ENCODE results near the gene SPON1. TPM values are rescaled to one million over a fixed set of nuclear protein-coding genes. Genes with fewer than 3 reads are reported as not detected.

Gene SPON1
- total RNA-seq, 2 experiments from 2014 or later, result 2.1 to 2.2 TPM

DNA sequence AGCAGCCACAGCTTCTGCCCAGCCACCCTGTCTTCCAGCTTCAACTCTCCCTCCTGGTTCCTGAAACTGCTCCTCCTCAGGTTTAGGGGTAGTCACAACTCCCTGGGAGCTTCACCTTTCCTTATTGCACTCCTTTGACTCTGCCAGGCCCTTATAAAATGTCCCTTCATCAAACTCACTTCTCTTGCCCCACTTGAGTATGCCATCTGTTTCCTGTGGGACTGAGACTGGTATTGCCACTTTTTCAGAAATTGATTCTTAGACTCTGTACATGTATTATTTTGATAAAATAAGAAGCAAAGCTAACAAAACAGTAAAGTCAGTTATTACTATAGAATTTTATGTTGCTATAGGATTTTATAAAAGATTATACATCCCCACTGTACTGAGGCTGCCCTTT, 134.1 kb downstream of the SPON1 start:
- Mint-ChIP-seq H3K36me3 (ENCODE audit: low read depth) (no peaks in the 10 kb centered on the region), H3K27me3 (no peaks in the 10 kb centered on the region), H3K4me3 (no peak overlapping the region), H3K9me3 (no peaks in the 10 kb centered on the region), H3K4me1 (ENCODE audit: low read depth) (peaks cover 8% of the 10 kb centered on the region), H3K27ac (no peak overlapping the region)
- DNase-seq (no peak), ATAC-seq (ENCODE audit: poor library complexity) (no peak)
- TF ChIP-seq, protein P1, sequence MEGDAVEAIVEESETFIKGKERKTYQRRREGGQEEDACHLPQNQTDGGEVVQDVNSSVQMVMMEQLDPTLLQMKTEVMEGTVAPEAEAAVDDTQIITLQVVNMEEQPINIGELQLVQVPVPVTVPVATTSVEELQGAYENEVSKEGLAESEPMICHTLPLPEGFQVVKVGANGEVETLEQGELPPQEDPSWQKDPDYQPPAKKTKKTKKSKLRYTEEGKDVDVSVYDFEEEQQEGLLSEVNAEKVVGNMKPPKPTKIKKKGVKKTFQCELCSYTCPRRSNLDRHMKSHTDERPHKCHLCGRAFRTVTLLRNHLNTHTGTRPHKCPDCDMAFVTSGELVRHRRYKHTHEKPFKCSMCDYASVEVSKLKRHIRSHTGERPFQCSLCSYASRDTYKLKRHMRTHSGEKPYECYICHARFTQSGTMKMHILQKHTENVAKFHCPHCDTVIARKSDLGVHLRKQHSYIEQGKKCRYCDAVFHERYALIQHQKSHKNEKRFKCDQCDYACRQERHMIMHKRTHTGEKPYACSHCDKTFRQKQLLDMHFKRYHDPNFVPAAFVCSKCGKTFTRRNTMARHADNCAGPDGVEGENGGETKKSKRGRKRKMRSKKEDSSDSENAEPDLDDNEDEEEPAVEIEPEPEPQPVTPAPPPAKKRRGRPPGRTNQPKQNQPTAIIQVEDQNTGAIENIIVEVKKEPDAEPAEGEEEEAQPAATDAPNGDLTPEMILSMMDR (IDR thresholded peaks at IDR 0.05), result no peak
- Histone ChIP-seq H3K27ac (ENCODE audit: low read depth in 1 of 2, low read length in 2 of 2) (no peak overlapping the region), H3K27me3 (ENCODE audit: control insufficient read depth in 1 of 2, insufficient read depth in 2 of 2, low read length in 2 of 2) (no peaks in the 10 kb centered on the region), H3K9me3 (ENCODE audit: control insufficient read depth in 1 of 2, insufficient read depth in 1 of 2, low read length in 2 of 2) (no peaks in the 10 kb centered on the region), H3K4me1 (ENCODE audit: insufficient read depth, low read length) (no peaks in the 10 kb centered on the region), H3K36me3 (ENCODE audit: insufficient read depth, low read length) (no peaks in the 10 kb centered on the region), H3K4me3 (ENCODE audit: low read length) (no peak overlapping the region)
- intact Hi-C loops (cut with DNase I, micrococcal nuclease), result no loop called here
- ChIA-PET POLR2A (interaction anchor here (1.8 kb wide), 1 partner anchor 18 kb away, joined by 4 read pairs; no protein-coding TSS in a partner anchor), CTCF (no interaction called here)

DNA sequence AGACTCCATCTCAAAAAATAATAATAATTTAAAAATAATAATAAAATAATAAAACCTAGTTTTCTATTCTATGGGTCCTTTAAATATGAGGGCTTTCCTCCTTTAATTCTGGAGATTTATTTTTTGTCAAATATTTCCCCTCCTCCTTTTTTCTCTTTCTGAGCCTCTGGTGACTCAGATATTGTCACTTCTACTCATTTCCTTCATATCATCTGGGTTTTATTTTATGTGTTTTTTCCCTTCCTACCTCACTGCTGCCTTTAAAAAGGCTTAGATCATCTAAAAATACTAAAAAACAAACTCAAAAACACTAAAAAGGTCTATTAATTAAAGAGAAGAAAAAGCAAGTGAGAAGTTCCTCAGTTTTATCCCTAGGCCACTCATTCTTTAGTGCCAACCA, 138.9 kb downstream of the SPON1 start:
- no peaks in the 10 kb centered on the region for H3K36me3 ChIP-seq (ENCODE audit: insufficient read depth, low read length)
- no peaks in the 10 kb centered on the region for H3K27me3 ChIP-seq (ENCODE audit: control insufficient read depth in 1 of 2, insufficient read depth in 2 of 2, low read length in 2 of 2)
- no peaks in the 10 kb centered on the region for H3K27me3 Mint-ChIP-seq
- ATAC-seq (ENCODE audit: poor library complexity) (no peak), DNase-seq (no peak)
- CTCF ChIA-PET, result no interaction called here
- no peak overlapping the region for H3K4me3 Mint-ChIP-seq
- POLR2A ChIA-PET, result interaction anchor here (0.7 kb wide), 1 partner anchor 339 kb away, joined by 3 read pairs; no protein-coding TSS in a partner anchor
- H3K4me1 Mint-ChIP-seq (ENCODE audit: low read depth), result peaks cover 11% of the 10 kb centered on the region
- no peaks in the 10 kb centered on the region for H3K4me1 ChIP-seq (ENCODE audit: insufficient read depth, low read length)
- no peak overlapping the region for H3K27ac Mint-ChIP-seq
- intact Hi-C loops (cut with DNase I, micrococcal nuclease), result no loop called here
- TF ChIP-seq, protein P1 (IDR thresholded peaks at IDR 0.05), result no peak
- H3K27ac ChIP-seq (ENCODE audit: low read depth in 1 of 2, low read length in 2 of 2), result no peak overlapping the region
- no peaks in the 10 kb centered on the region for H3K9me3 ChIP-seq (ENCODE audit: control insufficient read depth in 1 of 2, insufficient read depth in 1 of 2, low read length in 2 of 2)
- H3K9me3 Mint-ChIP-seq, result peaks cover 4% of the 10 kb centered on the region
- H3K36me3 Mint-ChIP-seq (ENCODE audit: low read depth), result no peaks in the 10 kb centered on the region
- no peak overlapping the region for H3K4me3 ChIP-seq (ENCODE audit: low read length)

DNA sequence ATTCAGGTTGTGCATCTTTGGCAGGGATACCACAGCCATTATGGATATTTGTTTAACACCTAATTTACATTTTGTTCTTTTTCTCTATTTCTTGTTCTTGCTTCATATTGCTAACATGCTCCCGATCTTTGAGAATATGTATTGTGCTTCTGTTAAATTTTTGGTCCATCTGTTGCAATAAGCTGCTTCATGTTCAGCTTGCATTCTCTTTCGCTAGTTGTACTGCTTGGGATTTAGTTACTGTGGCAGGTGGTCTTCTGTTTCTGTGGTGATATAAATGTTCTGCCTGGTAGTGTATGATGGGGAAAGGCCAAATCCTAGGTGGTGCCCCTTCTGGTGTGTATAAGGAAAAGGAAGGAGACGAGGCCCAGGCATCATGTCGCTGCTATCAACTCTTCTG, 140.2 kb downstream of the SPON1 start:
- no peak overlapping the region for H3K4me3 ChIP-seq (ENCODE audit: low read length)
- no peaks in the 10 kb centered on the region for H3K4me1 ChIP-seq (ENCODE audit: insufficient read depth, low read length)
- Mint-ChIP-seq H3K4me1 (ENCODE audit: low read depth) (peaks cover 11% of the 10 kb centered on the region), H3K27me3 (no peaks in the 10 kb centered on the region), H3K9me3 (peaks cover 4% of the 10 kb centered on the region), H3K4me3 (no peak overlapping the region), H3K36me3 (ENCODE audit: low read depth) (no peaks in the 10 kb centered on the region), H3K27ac (no peak overlapping the region)
- no peak overlapping the region for H3K27ac ChIP-seq (ENCODE audit: low read depth in 1 of 2, low read length in 2 of 2)
- H3K27me3 ChIP-seq (ENCODE audit: control insufficient read depth in 1 of 2, insufficient read depth in 2 of 2, low read length in 2 of 2), result no peaks in the 10 kb centered on the region
- intact Hi-C loops (cut with DNase I, micrococcal nuclease), result no loop called here
- ChIA-PET CTCF (no interaction called here), POLR2A (no interaction called here)
- H3K9me3 ChIP-seq (ENCODE audit: control insufficient read depth in 1 of 2, insufficient read depth in 1 of 2, low read length in 2 of 2), result no peaks in the 10 kb centered on the region
- DNase-seq (no peak), ATAC-seq (ENCODE audit: poor library complexity) (no peak)
- TF ChIP-seq, protein P1 (IDR thresholded peaks at IDR 0.05), result no peak
- H3K36me3 ChIP-seq (ENCODE audit: insufficient read depth, low read length), result no peaks in the 10 kb centered on the region
